SK-N-SH (cell line): ENCODE measurements around the gene ULK3. TPM values are rescaled to one million over a fixed set of nuclear protein-coding genes. Genes with fewer than 3 reads are reported as not detected.

Experiments
- CTCF ChIA-PET: fragments of 300-600, 350-600 bp; formaldehyde crosslinking; extraction: SDS; loops from one replicate; lab custom pipeline; 2021; lab: Yijun Ruan, JAX
- POLR2A ChIA-PET: fragments of 350-600 bp; sonication (Branson Sonifier 250); formaldehyde crosslinking; extraction: SDS; loops from one replicate; lab custom pipeline; 2020; ENCODE audit warnings: antibody characterized with exemption, inconsistent platforms; lab: Yijun Ruan, JAX
- DNase-seq: peaks from one replicate; pipeline ENCODE4 v3.0.0; 2012
- H2AFZ ChIP-seq: fragments of 200-600 bp; sonication (generic); 2 replicates; pipeline ENCODE4 v1.8.1; 2016; ENCODE audit warnings: antibody characterized with exemption, mild to moderate bottlenecking, low read depth
- H3F3A ChIP-seq: fragments of 200-600 bp; sonication (generic); replicated peaks from 2 replicates; pipeline ENCODE3; 2016; ENCODE audit warnings: antibody characterized with exemption, mild to moderate bottlenecking; ENCODE audit not compliant: insufficient read depth
- H3K27ac ChIP-seq, 2 experiments: fragments of 200-500 bp in 1 of 2; fragments of 200-600 bp in 1 of 2; sonication (Bioruptor generic) in 1 of 2; sonication (generic), shearing (Covaris generic) in 1 of 2; 2 replicates each; pipeline versions ENCODE4 v1.5.1 to v1.6.1; 2014 to 2016; ENCODE audit warnings: low read depth in 2 of 2, inconsistent platforms in 1 of 2, low read length in 1 of 2, mild to moderate bottlenecking in 1 of 2, mixed read lengths in 1 of 2
- H3K27me3 ChIP-seq: fragments of 200-600 bp; sonication (generic), shearing (Covaris generic); 2 replicates; pipeline ENCODE4 v1.6.1; 2016; ENCODE audit warnings: mixed run types; ENCODE audit not compliant: insufficient read depth
- H3K36me3 ChIP-seq, 2 experiments: fragments of 200-500 bp in 1 of 2; fragments of 200-600 bp in 1 of 2; sonication (Bioruptor generic) in 1 of 2; sonication (generic) in 1 of 2; replicated peaks in 1 of 2; 2 replicates each; pipeline versions ENCODE3 to v1.5.1; 2014 to 2016; ENCODE audit warnings: low read length in 1 of 2, mild to moderate bottlenecking in 1 of 2; ENCODE audit not compliant: insufficient read depth in 2 of 2, control insufficient read depth in 1 of 2
- H3K4me1 ChIP-seq, 2 experiments: fragments of 200-500 bp in 1 of 2; fragments of 200-600 bp in 1 of 2; sonication (Bioruptor generic) in 1 of 2; sonication (generic), shearing (Covaris generic) in 1 of 2; 2 replicates each; pipeline versions ENCODE4 v1.5.1 to v1.6.1; 2014 to 2016; ENCODE audit warnings: low read depth in 1 of 2, low read length in 1 of 2, mixed run types in 1 of 2; ENCODE audit not compliant: insufficient read depth in 2 of 2, control insufficient read depth in 1 of 2
- H3K4me2 ChIP-seq: fragments of 200-600 bp; sonication (generic), shearing (Covaris generic); 2 replicates; pipeline ENCODE4 v1.6.1; 2017; ENCODE audit warnings: mixed run types
- H3K4me3 ChIP-seq, 2 experiments: fragments of 200-500 bp in 1 of 2; fragments of 200-600 bp in 1 of 2; sonication (Bioruptor generic) in 1 of 2; sonication (generic), shearing (Covaris generic) in 1 of 2; 2 replicates each; pipeline versions ENCODE4 v1.5.1 to v1.8.1; 2014 to 2016; ENCODE audit warnings: low read depth in 2 of 2, inconsistent platforms in 1 of 2, low read length in 1 of 2, mild to moderate bottlenecking in 1 of 2, mixed read lengths in 1 of 2, moderate library complexity in 1 of 2
- H3K79me2 ChIP-seq: fragments of 200-600 bp; sonication (generic); 2 replicates; pipeline ENCODE4 v1.8.1; 2017; ENCODE audit warnings: mild to moderate bottlenecking; ENCODE audit not compliant: insufficient read depth
- H3K9ac ChIP-seq: fragments of 200-600 bp; sonication (generic); 2 replicates; pipeline ENCODE4 v1.6.1; 2017; ENCODE audit warnings: mixed run types
- H3K9me2 ChIP-seq: fragments of 200-600 bp; sonication (generic); 2 replicates; pipeline ENCODE4 v1.6.1; 2017; ENCODE audit warnings: mixed run types
- H3K9me3 ChIP-seq: fragments of 200-600 bp; sonication (generic); 2 replicates; pipeline ENCODE4 v1.6.1; 2017; ENCODE audit warnings: mixed run types, mild to moderate bottlenecking, moderate library complexity
- H4K20me1 ChIP-seq: fragments of 200-600 bp; sonication (generic); 2 replicates; pipeline ENCODE4 v1.6.1; 2017; ENCODE audit warnings: mild to moderate bottlenecking, mixed run types; ENCODE audit not compliant: insufficient read depth
- CTCF ChIP-seq: fragments of 200-600 bp; sonication (generic); IDR thresholded peaks from 2 replicates; pipeline ENCODE4 v1.6.1; 2017; ENCODE audit warnings: antibody characterized with exemption, mild to moderate bottlenecking, moderate library complexity
- EP300 ChIP-seq, 2 experiments: IDR thresholded peaks; 2 replicates each; pipeline versions ENCODE4 v1.4.0 to v1.6.1; 2012; ENCODE audit warnings: borderline replicate concordance in 1 of 2, low read depth in 1 of 2, low read length in 1 of 2
- FOSL2 ChIP-seq: IDR thresholded peaks from 2 replicates; pipeline ENCODE4 v1.4.0; 2012; ENCODE audit warnings: low read depth, mild to moderate bottlenecking, moderate library complexity, borderline replicate concordance
- FOXJ3 ChIP-seq: sonication (generic); formaldehyde crosslinking; IDR thresholded peaks from 2 replicates; pipeline ENCODE4 v1.5.1; 2020; ENCODE audit warnings: mild to moderate bottlenecking, missing genetic modification reagents
- MEF2A ChIP-seq: IDR thresholded peaks from 2 replicates; pipeline ENCODE4 v1.4.0; 2012; ENCODE audit warnings: low read depth, borderline replicate concordance
- POLR2AphosphoS5 ChIP-seq: IDR thresholded peaks from 2 replicates; pipeline ENCODE4 v1.6.1; 2012; ENCODE audit warnings: low read depth, low read length
- RAD21 ChIP-seq: IDR thresholded peaks from 2 replicates; pipeline ENCODE4 v1.6.1; 2012; ENCODE audit warnings: mild to moderate bottlenecking, low read length
- RCOR1 ChIP-seq: fragments of 150-350 bp; IDR thresholded peaks from 2 replicates; pipeline ENCODE4 v1.6.1; 2017; ENCODE audit warnings: antibody characterized with exemption, low read length
- RFX5 ChIP-seq: IDR thresholded peaks from 2 replicates; pipeline ENCODE4 v1.6.1; 2012; ENCODE audit warnings: mild to moderate bottlenecking, improper control_type of control experiment, low read length
- RXRA ChIP-seq: IDR thresholded peaks from 2 replicates; pipeline ENCODE4 v1.4.0; 2012; ENCODE audit warnings: low read depth, mild to moderate bottlenecking, borderline replicate concordance
- TAF1 ChIP-seq: IDR thresholded peaks from 2 replicates; pipeline ENCODE4 v1.6.1; 2012; ENCODE audit warnings: low read depth, mild to moderate bottlenecking, low read length, moderate library complexity, borderline replicate concordance
- USF1 ChIP-seq: IDR thresholded peaks from 2 replicates; pipeline ENCODE4 v1.4.0; 2012; ENCODE audit warnings: low read depth, borderline replicate concordance
- ZBTB33 ChIP-seq: IDR thresholded peaks from 2 replicates; pipeline ENCODE4 v1.4.0; 2012; ENCODE audit warnings: low read depth, borderline replicate concordance
- WGBS: methylation state at CpG from one replicate; pipeline ENCODE4 v1.1.6; 2017; ENCODE audit warnings: low lambda C conversion rate; 5-methylcytosine and 5-hydroxymethylcytosine counted together
- polyA plus RNA-seq, 3 experiments: library from polyadenylated mRNA; depleted of rRNA; stranded (reverse); fragments of >200 nt; gene quantifications; 2 replicates each; pipeline ENCODE4 v1.2.3, GENCODE V29; 2012

ULK3 gene
- polyA plus RNA-seq, 1 of the 3 experiments (the other 2 are of a cell fraction) = 41.3 TPM

- CTCF ChIA-PET = interaction anchor here (0.9 to 10.2 kb wide), 6 partner anchors 14 to 121 kb away, joined by 3 to 82 read pairs (median 8); partner anchors contain the start of genes CSK and ULK3
- H3K36me3 ChIP-seq = no peaks in the 10 kb centered on the region
- no peak for DNase-seq
- no peaks in the 10 kb centered on the region for H3F3A ChIP-seq
- H3K4me3 ChIP-seq = no peak overlapping the region
- no peaks in the 10 kb centered on the region for H3K9me3 ChIP-seq
- H3K4me1 ChIP-seq = peaks cover 0 to 16% of the 10 kb centered on the region in 2 experiments; a peak in 1 of 4 replicates
- no peaks in the 10 kb centered on the region for H4K20me1 ChIP-seq
- H3K9me2 ChIP-seq = no peaks in the 10 kb centered on the region
- H3K27ac ChIP-seq = no peak overlapping the region
- H3K27me3 ChIP-seq = peaks cover 24% of the 10 kb centered on the region; the same call in 1 of the 2 replicates
- TF ChIP-seq RFX5 (no peak), POLR2AphosphoS5 (no peak), EP300 (IDR thresholded peaks at IDR 0.05; ENCODE audit: borderline replicate concordance in 1 of 2, low read depth in 1 of 2, low read length in 1 of 2) (no peak), RAD21 (no peak), FOSL2 (no peak), RCOR1 (no peak), RXRA (no peak), USF1 (no peak)
- H3K9ac ChIP-seq = no peak overlapping the region
- POLR2A ChIA-PET = no interaction called here
- 70% methylated on average over 5 of the region's 6 CpGs for WGBS
- H3K4me2 ChIP-seq = no peak overlapping the region
- H3K79me2 ChIP-seq = no peaks in the 10 kb centered on the region
- H2AFZ ChIP-seq = no peak overlapping the region
These were observed 14.1 kb downstream of the ULK3 start for GRCh38 chr15:74828835-74829234.

GRCh38 chr15:74827614-74828013 lies 15.3 kb downstream of the ULK3 start:
- POLR2A ChIA-PET = no interaction called here
- no peaks in the 10 kb centered on the region for H3K79me2 ChIP-seq
- H3F3A ChIP-seq = no peaks in the 10 kb centered on the region
- WGBS = 37% methylated on average over 5 of the region's 5 CpGs
- TF ChIP-seq CTCF = no peak
- no peak for TF ChIP-seq TAF1
- TF ChIP-seq MEF2A = no peak
- TF ChIP-seq ZBTB33 = no peak
- TF ChIP-seq FOXJ3 (CRISPR knock-in tag) = no peak
- no peak overlapping the region for H3K27ac ChIP-seq
- H3K4me1 ChIP-seq = peaks cover 0 to 22% of the 10 kb centered on the region in 2 experiments; a peak in 1 of 4 replicates
- no peak overlapping the region for H3K4me3 ChIP-seq
- no peaks in the 10 kb centered on the region for H3K9me3 ChIP-seq
- no peak overlapping the region for H3K4me2 ChIP-seq
- H3K27me3 ChIP-seq = peaks cover 24% of the 10 kb centered on the region; the same call in 1 of the 2 replicates
- H3K9me2 ChIP-seq = no peaks in the 10 kb centered on the region
- H3K9ac ChIP-seq = no peak overlapping the region
- no peaks in the 10 kb centered on the region for H4K20me1 ChIP-seq
- no peak overlapping the region for H2AFZ ChIP-seq
- no peaks in the 10 kb centered on the region for H3K36me3 ChIP-seq
- no peak for DNase-seq
- CTCF ChIA-PET = interaction anchor here (0.7 to 10.2 kb wide), 12 partner anchors 9 to 192 kb away, joined by 3 to 82 read pairs (median 6); partner anchors contain the start of gene ULK3
